ENCODE measurements around the gene PDCD1.
"Not testable (repeated sequence)": the region's sequence is repeated elsewhere in the genome, so short reads cannot be mapped to it uniquely, and the experiment has no call there.

PDCD1 gene

GRCh38 chr2:241877197-241877685 is 18.5 kb upstream of the PDCD1 start:
- no peak for DNase-seq

- DNase-seq: no peak
These were observed 18.0 kb upstream of the PDCD1 start for GRCh38 chr2:241876528-241877196.

GRCh38 chr2:241875754-241876527 is 17.2 kb upstream of the PDCD1 start:
- DNase-seq: not testable (repeated sequence)

GRCh38 chr2:241874277-241874925 is 15.7 kb upstream of the PDCD1 start:
- DNase-seq: no peak

- DNase-seq: no peak
These were observed 15.1 kb upstream of the PDCD1 start for GRCh38 chr2:241873803-241874110.

GRCh38 chr2:241873081-241873802 is 14.5 kb upstream of the PDCD1 start:
- DNase-seq: no peak

GRCh38 chr2:241872313-241872642 is 13.6 kb upstream of the PDCD1 start:
- no peak for DNase-seq

- no peak for DNase-seq
These were observed 13.0 kb upstream of the PDCD1 start for GRCh38 chr2:241871538-241872312.

- peak; percentile 37 to 61 for DNase-seq
These were observed 12.2 kb upstream of the PDCD1 start for GRCh38 chr2:241870611-241871537.

- DNase-seq: no peak
These were observed 11.4 kb upstream of the PDCD1 start for GRCh38 chr2:241870081-241870541.

- DNase-seq: no peak
These were observed 10.6 kb upstream of the PDCD1 start, which contains the start of gene RTP5 for GRCh38 chr2:241869087-241869961. TSS of gene RTP5 (plus strand) at chr2:241869729. CDS start at chr2:241869757, 28 bp downstream.

GRCh38 chr2:241868661-241869081 is 10.0 kb upstream of the PDCD1 start:
- peak in 1 of 2 donors; percentile 47 for DNase-seq

GRCh38 chr2:241867776-241868420 is 9.2 kb upstream of the PDCD1 start:
- DNase-seq: peak; percentile 48 to 67

- DNase-seq: no peak
These were observed 8.3 kb upstream of the PDCD1 start for GRCh38 chr2:241866790-241867645.

- DNase-seq: peak in 1 of 2 donors; percentile 39
These were observed 7.5 kb upstream of the PDCD1 start for GRCh38 chr2:241865957-241866789.

GRCh38 chr2:241865416-241865956 is 6.8 kb upstream of the PDCD1 start:
- DNase-seq: no peak

- no peak for DNase-seq
These were observed 6.1 kb upstream of the PDCD1 start for GRCh38 chr2:241864850-241865213.
